HG02642 (cell line): Measurements from ENCODE around the gene IDUA.
"Not testable (repeated sequence)": the region's sequence is repeated elsewhere in the genome, so short reads cannot be mapped to it uniquely, and the experiment has no call there.

Source experiments
- ATAC-seq: cut with Tn5 transposase; IDR thresholded peaks from one replicate; pipeline ENCODE4 v1.9.1; 2021; ENCODE audit warnings: mild to moderate bottlenecking; ENCODE audit not compliant: unreplicated experiment, poor library complexity

IDUA gene

GRCh38 chr4:966266-967112 is 20.4 kb upstream of the IDUA start:
- no peak for ATAC-seq

- ATAC-seq: no peak
Observed at GRCh38 chr4:967113-968104, 19.4 kb upstream of the IDUA start.

- no peak for ATAC-seq
Observed at GRCh38 chr4:968221-968620, 18.6 kb upstream of the IDUA start.

GRCh38 chr4:968621-969394 is 18.0 kb upstream of the IDUA start:
- no peak for ATAC-seq

- ATAC-seq: no peak
Observed at GRCh38 chr4:970046-970745, 16.6 kb upstream of the IDUA start.

- ATAC-seq: no peak
Observed at GRCh38 chr4:970854-971520, 15.9 kb upstream of the IDUA start.

GRCh38 chr4:971666-972500 is 15.0 kb upstream of the IDUA start:
- ATAC-seq: no peak

GRCh38 chr4:972651-973424 is 14.0 kb upstream of the IDUA start:
- ATAC-seq: peak; percentile 49

- peak; percentile 66 for ATAC-seq
Observed at GRCh38 chr4:973431-974397, 13.1 kb upstream of the IDUA start, which contains the start of gene DGKQ. Gene DGKQ (minus strand): TSS chr4:973569. CDS start chr4:973482, 87 bp downstream.

GRCh38 chr4:974668-975067 is 12.2 kb upstream of the IDUA start:
- no peak for ATAC-seq

GRCh38 chr4:976016-976415 is 10.8 kb upstream of the IDUA start:
- ATAC-seq: not testable (repeated sequence)

GRCh38 chr4:978957-979701 is 7.7 kb upstream of the IDUA start:
- no peak for ATAC-seq

GRCh38 chr4:982291-982690 is 4.6 kb upstream of the IDUA start:
- no peak for ATAC-seq

GRCh38 chr4:982814-983213 is 4.0 kb upstream of the IDUA start:
- no peak for ATAC-seq

GRCh38 chr4:984336-985054 is 2.3 kb upstream of the IDUA start:
- ATAC-seq: no peak
